ENCODE results near the gene MYH7.

DNA sequence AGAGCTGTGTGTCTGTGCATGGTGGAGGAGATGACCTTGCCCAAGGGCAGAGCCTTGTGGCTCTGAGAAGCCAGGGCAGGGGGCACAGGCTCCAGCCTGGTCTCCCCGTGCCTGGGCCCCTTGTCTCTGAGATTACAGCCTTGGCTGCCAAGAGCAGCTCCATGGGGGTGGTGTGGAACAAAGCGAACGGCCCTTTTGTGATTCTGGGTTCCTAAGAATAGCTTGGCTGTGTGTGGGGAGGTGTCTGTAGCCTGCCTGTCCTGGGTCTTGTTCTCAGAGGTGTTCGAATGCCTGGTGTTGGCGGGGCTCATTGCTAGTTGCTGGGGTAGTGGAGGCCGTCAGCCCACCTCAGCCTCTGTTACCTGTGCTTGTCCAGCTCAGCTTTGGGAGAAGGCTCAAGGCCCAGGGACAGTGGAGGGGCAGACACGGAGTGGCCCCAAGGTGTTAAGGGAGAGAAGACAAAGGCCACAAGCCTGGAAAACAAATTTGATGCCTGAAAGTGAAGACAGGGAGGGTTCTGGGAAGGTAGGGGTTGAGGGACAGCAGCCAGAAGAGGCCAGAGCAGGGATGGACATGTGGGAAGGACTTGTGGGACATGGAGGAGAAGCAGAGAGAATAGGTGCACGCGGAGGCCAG, 7.4 kb upstream of the MYH7 start:
- TF ChIP-seq EZH2 (IDR thresholded peaks at IDR 0.05) (no peak), POLR2AphosphoS5 (IDR thresholded peaks at IDR 0.05; ENCODE audit: borderline replicate concordance, low read depth, low read length) (no peak), FOXP2 (optimal IDR thresholded peaks at IDR 0.05; ENCODE audit: control extremely low read depth, extremely low read length, insufficient read depth) (no peak)

All from SK-N-MC (cell line).